ENCODE measurements around the gene TMUB1.

TMUB1 gene

GRCh38 chr7:151035026-151035717 lies 48.1 kb downstream of the TMUB1 start:
- no peaks in the 10 kb centered on the region for H3K9me3 ChIP-seq (ENCODE audit: control insufficient read depth in 5 of 5, low read length in 5 of 5)
- H3K36me3 ChIP-seq (ENCODE audit: control insufficient read depth in 5 of 5, insufficient read depth in 5 of 5, low read length in 5 of 5): peaks cover 0 to 65% (median 41%) of the 10 kb centered on the region in 5 donors
- H3K27me3 ChIP-seq (ENCODE audit: control insufficient read depth in 5 of 5, insufficient read depth in 4 of 5, low read length in 5 of 5): no peaks in the 10 kb centered on the region
- H3K4me1 ChIP-seq (ENCODE audit: control insufficient read depth in 5 of 5, insufficient read depth in 5 of 5, low read length in 5 of 5): peaks cover 0 to 15% (median 11%) of the 10 kb centered on the region in 5 donors
- H3K4me3 ChIP-seq (ENCODE audit: low read depth in 1 of 5, low read length in 5 of 5): no peak overlapping the region
- H3K27ac ChIP-seq (ENCODE audit: low read depth, low read length): no peak overlapping the region
- no peak overlapping the region for H3K9ac ChIP-seq (ENCODE audit: low read length in 5 of 5)

GRCh38 chr7:151034312-151035025 lies 48.8 kb downstream of the TMUB1 start:
- Histone ChIP-seq H3K27me3 (ENCODE audit: control insufficient read depth in 5 of 5, insufficient read depth in 4 of 5, low read length in 5 of 5) (no peaks in the 10 kb centered on the region), H3K4me1 (ENCODE audit: control insufficient read depth in 5 of 5, insufficient read depth in 5 of 5, low read length in 5 of 5) (peaks cover 0 to 15% (median 11%) of the 10 kb centered on the region in 5 donors), H3K9ac (ENCODE audit: low read length in 5 of 5) (no peak overlapping the region), H3K4me3 (ENCODE audit: low read depth in 1 of 5, low read length in 5 of 5) (no peak overlapping the region), H3K36me3 (ENCODE audit: control insufficient read depth in 5 of 5, insufficient read depth in 5 of 5, low read length in 5 of 5) (peaks cover 0 to 65% (median 41%) of the 10 kb centered on the region in 5 donors), H3K27ac (ENCODE audit: low read depth, low read length) (no peak overlapping the region), H3K9me3 (ENCODE audit: control insufficient read depth in 5 of 5, low read length in 5 of 5) (no peaks in the 10 kb centered on the region)

GRCh38 chr7:151033864-151034249 lies 49.4 kb downstream of the TMUB1 start:
- no peaks in the 10 kb centered on the region for H3K9me3 ChIP-seq (ENCODE audit: control insufficient read depth in 5 of 5, low read length in 5 of 5)
- H3K4me1 ChIP-seq (ENCODE audit: control insufficient read depth in 5 of 5, insufficient read depth in 5 of 5, low read length in 5 of 5): peaks cover 0 to 15% (median 9%) of the 10 kb centered on the region in 5 donors
- peaks cover 0 to 65% (median 41%) of the 10 kb centered on the region in 5 donors for H3K36me3 ChIP-seq (ENCODE audit: control insufficient read depth in 5 of 5, insufficient read depth in 5 of 5, low read length in 5 of 5)
- H3K9ac ChIP-seq (ENCODE audit: low read length in 5 of 5): no peak overlapping the region
- H3K27me3 ChIP-seq (ENCODE audit: control insufficient read depth in 5 of 5, insufficient read depth in 4 of 5, low read length in 5 of 5): no peaks in the 10 kb centered on the region
- H3K27ac ChIP-seq (ENCODE audit: low read depth, low read length): no peak overlapping the region
- H3K4me3 ChIP-seq (ENCODE audit: low read depth in 1 of 5, low read length in 5 of 5): no peak overlapping the region

- Histone ChIP-seq H3K27ac (ENCODE audit: low read depth, low read length) (no peak overlapping the region), H3K4me3 (ENCODE audit: low read depth in 1 of 5, low read length in 5 of 5) (no peak overlapping the region), H3K36me3 (ENCODE audit: control insufficient read depth in 5 of 5, insufficient read depth in 5 of 5, low read length in 5 of 5) (peaks cover 0 to 65% (median 41%) of the 10 kb centered on the region in 5 donors), H3K4me1 (ENCODE audit: control insufficient read depth in 5 of 5, insufficient read depth in 5 of 5, low read length in 5 of 5) (peaks cover 0 to 13% (median 8%) of the 10 kb centered on the region in 5 donors), H3K9me3 (ENCODE audit: control insufficient read depth in 5 of 5, low read length in 5 of 5) (no peaks in the 10 kb centered on the region), H3K27me3 (ENCODE audit: control insufficient read depth in 5 of 5, insufficient read depth in 4 of 5, low read length in 5 of 5) (no peaks in the 10 kb centered on the region), H3K9ac (ENCODE audit: low read length in 5 of 5) (peak overlapping the region in 1 of 5 donors; percentile 16)
These were observed 50.1 kb downstream of the TMUB1 start for GRCh38 chr7:151032936-151033863.

Data from subcutaneous abdominal adipose tissue (tissue), 5 donors.